Lung (tissue), 13 donors: Measurements from ENCODE around the gene DLG3. TPM values are rescaled to one million over a fixed set of nuclear protein-coding genes. Genes with fewer than 3 reads are reported as not detected.

Experiments
- ATAC-seq: fragments of 200-7000 bp; cut with Tn5 transposase; one replicate; pipeline ENCODE4 v1.9.1; 2020; ENCODE audit warnings: moderate number of reproducible peaks; ENCODE audit not compliant: insufficient read depth, low FRiP score
- DNase-seq, 3 donors: peaks; one replicate each; pipeline ENCODE4 v3.0.0-alpha.2; 2013 to 2017
- H3K27ac ChIP-seq, 2 donors: one replicate each; pipeline ENCODE4 v1.5.1; 2013; ENCODE audit warnings: mild to moderate bottlenecking in 2 of 2, moderate library complexity in 2 of 2, control low read depth in 1 of 2, inconsistent platforms in 1 of 2, low read depth in 1 of 2, low read length in 1 of 2
- H3K27me3 ChIP-seq, 3 donors: one replicate each; pipeline ENCODE4 v1.5.1; 2013; ENCODE audit warnings: low read length in 2 of 3; ENCODE audit not compliant: control insufficient read depth in 3 of 3, insufficient read depth in 3 of 3
- H3K36me3 ChIP-seq, 4 donors: one replicate each; pipeline ENCODE4 v1.5.1; 2013; ENCODE audit warnings: low read length in 4 of 4, mild to moderate bottlenecking in 1 of 4, moderate library complexity in 1 of 4; ENCODE audit not compliant: control insufficient read depth in 4 of 4, insufficient read depth in 4 of 4
- H3K4me1 ChIP-seq, 5 donors: one replicate each; pipeline ENCODE4 v1.5.1; 2013; ENCODE audit warnings: low read length in 5 of 5, mild to moderate bottlenecking in 2 of 5, moderate library complexity in 1 of 5; ENCODE audit not compliant: control insufficient read depth in 5 of 5, insufficient read depth in 5 of 5
- H3K4me3 ChIP-seq: one replicate; pipeline ENCODE4 v1.5.1; 2013; ENCODE audit warnings: mild to moderate bottlenecking, control low read depth, moderate library complexity
- H3K9ac ChIP-seq, 2 donors: one replicate each; pipeline ENCODE4 v1.5.1; 2013; ENCODE audit warnings: low read length in 2 of 2, control low read depth in 1 of 2; ENCODE audit not compliant: insufficient read depth in 1 of 2
- H3K9me3 ChIP-seq, 4 donors: one replicate each; pipeline ENCODE4 v1.5.1; 2013; ENCODE audit warnings: low read length in 3 of 4, mild to moderate bottlenecking in 1 of 4, moderate library complexity in 1 of 4; ENCODE audit not compliant: control insufficient read depth in 4 of 4, insufficient read depth in 3 of 4
- CTCF ChIP-seq: IDR thresholded peaks from 2 replicates; pipeline ENCODE4 v1.5.1; 2012; ENCODE audit warnings: mild to moderate bottlenecking; ENCODE audit errors: control extremely low read depth, extremely low read depth
- WGBS, 2 donors: extraction: QIAGEN DNeasy Blood & Tissue Kit; methylation state at CpG; one replicate each; pipeline ENCODE4 v1.1.7; 2013; 5-methylcytosine and 5-hydroxymethylcytosine counted together
- polyA plus RNA-seq, 2 donors: library from polyadenylated mRNA; stranded (reverse); fragments of 200-250 nt; gene quantifications; one replicate each; pipeline ENCODE4 v1.2.1, GENCODE V29; 2013
- small RNA-seq: library from RNA; depleted of rRNA; stranded (forward); fragments of <200 nt; gene quantifications from one replicate; pipeline ENCODE3, GENCODE V24; 2014; ENCODE audit warnings: low replicate concordance
- total RNA-seq, 2 donors: library from RNA; depleted of rRNA in 1 of 2; stranded (reverse); fragments of >200 nt in 1 of 2; gene quantifications; one replicate each; pipeline ENCODE4 v1.2.1, GENCODE V29; 2014 to 2021
- donor health status: control.
- donor health status: control.
- donor health status: Bipolar disorder and iron deficiency.
- donor health status: healthy.
- donor health status: DM: yes; HTN: yes; CAD: no.

DLG3 gene
- total and polyA plus RNA-seq, 4 donors = 9.3 to 31.5 (median 18.6) TPM

- H3K36me3 ChIP-seq = no peaks in the 10 kb centered on the region
- H3K9ac ChIP-seq = no peak overlapping the region
- no peaks in the 10 kb centered on the region for H3K27me3 ChIP-seq
- H3K9me3 ChIP-seq = peaks cover 0 to 3% (median 0%) of the 10 kb centered on the region in 4 donors
- ATAC-seq (no peak), DNase-seq (peak in 1 of 3 donors; percentile 4)
- no peak overlapping the region for H3K27ac ChIP-seq
- TF ChIP-seq CTCF = no peak
- WGBS, 2 donors = 38 to 61% methylated on average over 2 of the region's 2 CpGs
- H3K4me3 ChIP-seq = no peak overlapping the region
- H3K4me1 ChIP-seq = peaks cover 0 to 4% (median 0%) of the 10 kb centered on the region in 5 donors
Measured at GRCh38 chrX:70554523-70554922, 109.9 kb downstream of the DLG3 start.

- ATAC-seq (no peak), DNase-seq (no peak)
- H3K27ac ChIP-seq = no peak overlapping the region
- H3K4me3 ChIP-seq = no peak overlapping the region
- peaks cover 0 to 3% (median 0%) of the 10 kb centered on the region in 4 donors for H3K9me3 ChIP-seq
- H3K36me3 ChIP-seq = no peaks in the 10 kb centered on the region
- no peak for TF ChIP-seq CTCF
- no peak overlapping the region for H3K9ac ChIP-seq
- WGBS, 2 donors = 77 to 91% methylated on average over 5 of the region's 5 CpGs
- peaks cover 0 to 4% (median 0%) of the 10 kb centered on the region in 5 donors for H3K4me1 ChIP-seq
- no peaks in the 10 kb centered on the region for H3K27me3 ChIP-seq
Measured at GRCh38 chrX:70554948-70555347, 110.3 kb downstream of the DLG3 start.

Small RNA genes lying within 50 kb of the gene (small RNA-seq; reads per million reads assigned to genes)
- gene RNU4-81P (not detected), gene RNY4P23 (2.0 reads per million, percentile 90 among the genes with 10 or more reads in this experiment)

Other genes with a start within 250 kb of the DLG3 start
- gene AWAT1, start 210.2 kb upstream of the DLG3 start, total RNA-seq = not detected
- not detected for gene AWAT1, start 210.2 kb upstream of the DLG3 start, polyA plus RNA-seq
- 1 to 10 TPM in 1 of 2 donors, under 1 TPM in 1; 0.37 to 1.3 TPM for gene P2RY4, start 184.6 kb upstream of the DLG3 start, total RNA-seq
- under 1 TPM; 0.06 to 0.08 TPM for gene P2RY4, start 184.6 kb upstream of the DLG3 start, polyA plus RNA-seq
- gene ARR3, start 176.5 kb upstream of the DLG3 start, total RNA-seq = not detected
- not detected for gene ARR3, start 176.5 kb upstream of the DLG3 start, polyA plus RNA-seq
- not detected for gene RAB41, start 162.7 kb upstream of the DLG3 start, total RNA-seq
- gene RAB41, start 162.7 kb upstream of the DLG3 start, polyA plus RNA-seq = not detected
- 10 to 100 TPM; 25.6 to 26.3 TPM for gene PDZD11, start 154.9 kb upstream of the DLG3 start, total RNA-seq
- 10 to 100 TPM; 29.8 to 55.9 TPM for gene PDZD11, start 154.9 kb upstream of the DLG3 start, polyA plus RNA-seq
- gene KIF4A, start 154.7 kb upstream of the DLG3 start, total RNA-seq = 1 to 10 TPM in 1 of 2 donors, under 1 TPM in 1; 0.61 to 2.4 TPM
- under 1 TPM; 0.33 to 0.66 TPM for gene KIF4A, start 154.7 kb upstream of the DLG3 start, polyA plus RNA-seq
- not detected for gene GDPD2, start 21.5 kb upstream of the DLG3 start, total RNA-seq
- gene GDPD2, start 21.5 kb upstream of the DLG3 start, polyA plus RNA-seq = not detected